NCI-H526 (cell line): ENCODE data around the gene PARD6A.
A peak's percentile ranks its signal among the peaks of the same experiment; 100 is the strongest.

Source experiments
- DNase-seq, 2 experiments: peaks; one replicate each; lab custom pipeline; 2025; lab: John Stamatoyannopoulos, UW

The PARD6A gene, protein sequence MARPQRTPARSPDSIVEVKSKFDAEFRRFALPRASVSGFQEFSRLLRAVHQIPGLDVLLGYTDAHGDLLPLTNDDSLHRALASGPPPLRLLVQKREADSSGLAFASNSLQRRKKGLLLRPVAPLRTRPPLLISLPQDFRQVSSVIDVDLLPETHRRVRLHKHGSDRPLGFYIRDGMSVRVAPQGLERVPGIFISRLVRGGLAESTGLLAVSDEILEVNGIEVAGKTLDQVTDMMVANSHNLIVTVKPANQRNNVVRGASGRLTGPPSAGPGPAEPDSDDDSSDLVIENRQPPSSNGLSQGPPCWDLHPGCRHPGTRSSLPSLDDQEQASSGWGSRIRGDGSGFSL

GRCh38 chr16:67660564-67661028, at the start of gene PARD6A:
Gene PARD6A (plus strand): TSS chr16:67660960. CDS start chr16:67661039, 79 bp downstream.
- peak; percentile 82 to 97 for DNase-seq

- peak in 1 of 2 experiments; percentile 2 for DNase-seq
Measured at GRCh38 chr16:67613808-67614207, 47.0 kb upstream of the PARD6A start.

GRCh38 chr16:67628216-67628615, 32.5 kb upstream of the PARD6A start:
- DNase-seq: no peak

DNA sequence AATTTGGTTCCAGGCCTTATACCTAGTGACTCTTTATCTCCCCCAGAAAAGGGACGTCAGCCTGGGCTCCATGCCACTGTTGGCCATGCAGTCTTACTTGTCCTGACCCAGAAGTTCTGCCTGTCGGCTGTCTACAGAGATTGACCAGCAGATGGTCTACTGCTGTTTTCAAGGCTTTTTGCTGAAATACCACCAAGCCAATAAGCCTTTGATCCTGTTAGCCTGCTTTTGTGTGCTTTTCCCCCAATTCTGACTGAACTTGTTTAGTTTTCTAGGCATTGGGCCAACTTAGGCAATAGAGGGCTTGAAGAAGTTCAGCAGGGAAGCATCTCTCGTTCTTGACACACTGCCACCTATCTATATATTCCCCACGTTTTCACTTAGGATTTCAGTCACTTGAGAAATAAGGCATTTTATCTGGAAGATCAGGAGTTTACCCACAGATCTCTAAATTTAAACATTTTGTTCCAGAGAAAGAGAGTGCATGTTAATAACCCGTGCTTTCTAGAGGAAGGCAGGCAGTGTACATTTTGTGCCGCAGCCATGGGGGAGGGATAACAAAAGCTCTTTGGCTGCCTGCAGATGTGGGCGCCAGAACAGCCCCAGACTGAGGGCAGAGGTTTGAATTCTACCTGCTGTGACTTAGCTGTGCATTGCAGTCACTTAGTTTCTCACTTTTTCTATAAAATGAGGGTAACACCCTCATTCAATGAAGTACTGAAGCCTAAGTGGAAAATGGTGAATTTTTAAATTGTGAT, 28.2 kb upstream of the PARD6A start:
- no peak for DNase-seq

DNA sequence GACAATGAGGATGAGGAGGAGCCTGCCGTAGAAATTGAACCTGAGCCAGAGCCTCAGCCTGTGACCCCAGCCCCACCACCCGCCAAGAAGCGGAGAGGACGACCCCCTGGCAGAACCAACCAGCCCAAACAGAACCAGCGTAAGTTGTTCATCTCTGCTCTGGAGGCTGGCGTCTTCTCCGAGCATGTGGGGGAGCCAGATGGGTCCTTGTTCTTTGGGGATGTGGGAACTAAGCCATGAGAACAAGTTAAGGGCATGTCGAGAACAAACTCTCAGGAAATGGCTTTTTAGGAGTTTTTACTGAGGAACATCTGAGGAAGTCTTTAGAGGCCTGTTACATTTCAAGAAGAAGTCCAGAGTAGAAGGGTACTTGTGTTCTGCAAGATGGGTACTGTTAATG, 24.0 kb upstream of the PARD6A start:
- no peak for DNase-seq

GRCh38 chr16:67637625-67638024, 23.1 kb upstream of the PARD6A start:
- DNase-seq: no peak

GRCh38 chr16:67641779-67642708, 18.7 kb upstream of the PARD6A start:
- no peak for DNase-seq

DNA sequence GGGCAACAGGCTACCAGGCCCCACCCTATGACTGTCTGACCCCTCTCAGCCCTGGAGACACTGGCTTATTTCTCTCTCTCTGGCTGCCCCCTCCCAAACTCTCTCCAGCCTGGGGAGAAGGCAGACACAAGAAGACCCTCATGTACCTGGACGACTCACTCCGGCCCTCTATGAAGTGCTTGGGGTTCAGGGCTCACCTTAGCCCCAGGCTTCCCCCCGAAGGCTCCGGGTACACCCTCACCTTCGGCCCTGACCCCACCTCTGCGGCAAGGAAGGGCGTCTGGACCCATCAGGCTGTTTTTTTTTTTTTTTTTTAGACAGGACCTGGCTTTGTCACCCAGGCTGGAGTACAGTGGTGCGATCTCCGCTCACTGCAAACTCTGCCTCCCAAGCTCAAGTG, 16.7 kb upstream of the PARD6A start:
- DNase-seq: no peak

DNA sequence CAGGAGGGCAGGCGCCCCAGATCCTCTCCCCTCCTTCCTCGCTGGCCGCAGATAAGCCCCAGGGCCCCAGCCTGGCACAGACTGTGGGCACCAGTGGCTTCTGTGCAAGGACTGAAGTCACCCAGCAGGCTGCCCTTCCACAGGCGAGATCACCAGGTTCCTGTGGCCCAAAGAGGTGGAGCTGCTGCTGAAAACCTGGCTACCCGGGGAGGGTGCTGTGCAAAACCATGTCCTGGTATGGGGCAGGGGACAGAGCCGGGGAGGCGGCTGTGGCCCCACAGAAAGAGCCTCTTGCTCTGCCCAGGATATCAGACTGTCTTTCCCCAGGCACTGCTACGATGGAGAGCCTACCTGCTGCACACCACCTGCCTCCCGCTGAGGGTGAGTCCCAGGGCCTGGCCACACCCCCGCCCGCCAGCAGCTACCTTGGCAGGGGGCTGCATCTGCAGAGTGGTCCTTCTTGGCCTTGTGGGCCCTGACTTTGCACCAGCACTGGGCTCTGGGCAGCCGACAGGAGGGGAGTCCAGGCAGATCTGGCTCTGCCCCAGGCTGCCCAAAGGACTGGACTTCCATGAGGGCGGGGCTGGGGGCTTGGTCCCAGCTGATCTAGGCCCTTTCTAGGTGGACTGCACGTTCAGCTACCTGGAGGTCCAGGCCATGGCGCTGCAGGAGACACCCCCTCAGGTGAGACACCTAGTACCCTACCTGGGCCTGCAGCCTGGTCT, 15.2 kb upstream of the PARD6A start:
- DNase-seq: no peak

DNA sequence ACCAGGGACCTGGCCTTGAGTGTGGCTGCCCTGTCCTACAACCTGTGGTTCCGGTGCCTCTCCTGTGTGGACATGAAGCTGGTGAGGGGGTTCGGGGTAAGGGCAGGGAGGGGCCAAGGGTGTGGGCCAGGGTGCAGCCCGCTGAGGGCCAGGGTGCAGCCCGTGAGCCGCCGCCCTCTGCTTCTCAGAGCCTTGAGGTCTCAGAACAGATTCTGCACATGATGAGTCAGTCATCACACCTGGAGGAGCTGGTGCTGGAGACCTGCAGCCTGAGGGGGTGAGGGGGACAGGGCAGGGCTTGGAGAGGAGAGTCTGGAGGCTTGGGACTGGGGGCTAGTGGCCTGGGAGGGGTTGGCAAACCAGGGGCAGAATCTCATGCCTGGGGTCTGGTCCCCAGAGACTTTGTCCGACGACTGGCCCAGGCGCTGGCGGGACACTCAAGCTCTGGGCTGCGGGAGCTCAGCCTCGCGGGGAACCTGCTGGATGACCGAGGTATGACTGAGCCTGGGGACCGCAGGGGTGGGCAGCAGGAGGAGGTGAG, 13.6 kb upstream of the PARD6A start:
- no peak for DNase-seq

GRCh38 chr16:67647681-67648080, 13.1 kb upstream of the PARD6A start:
- DNase-seq: no peak

DNA sequence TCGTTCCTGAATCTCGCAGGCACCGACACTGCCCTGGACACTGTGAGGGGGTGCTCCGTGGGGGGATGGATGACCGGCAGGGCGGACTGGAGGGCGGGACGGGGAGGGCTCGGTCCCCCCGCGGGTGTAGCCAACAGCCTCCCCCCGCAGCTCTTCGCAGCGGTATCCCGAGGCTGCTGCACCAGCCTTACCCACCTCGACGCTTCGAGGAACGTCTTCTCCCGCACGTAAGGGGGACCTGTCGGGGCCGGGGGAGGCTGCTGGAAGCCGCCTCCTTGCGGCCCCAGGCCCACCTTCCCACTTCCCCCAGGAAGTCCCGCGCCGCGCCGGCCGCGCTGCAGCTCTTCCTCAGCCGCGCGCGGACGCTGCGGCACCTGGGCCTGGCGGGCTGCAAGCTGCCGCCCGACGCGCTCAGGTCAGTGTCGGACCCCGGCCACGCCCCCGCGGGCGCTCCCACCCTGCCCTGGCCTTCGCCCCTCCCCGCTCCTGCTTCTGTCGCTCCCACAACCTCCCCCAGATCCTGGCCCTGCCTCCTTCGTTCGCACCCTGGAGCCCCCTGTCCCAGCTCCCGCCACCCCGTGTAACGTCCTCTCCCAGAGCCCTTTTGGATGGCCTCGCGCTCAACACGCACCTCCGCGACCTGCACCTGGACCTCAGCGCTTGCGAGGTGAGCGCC, 12.5 kb upstream of the PARD6A start:
- no peak for DNase-seq

DNA sequence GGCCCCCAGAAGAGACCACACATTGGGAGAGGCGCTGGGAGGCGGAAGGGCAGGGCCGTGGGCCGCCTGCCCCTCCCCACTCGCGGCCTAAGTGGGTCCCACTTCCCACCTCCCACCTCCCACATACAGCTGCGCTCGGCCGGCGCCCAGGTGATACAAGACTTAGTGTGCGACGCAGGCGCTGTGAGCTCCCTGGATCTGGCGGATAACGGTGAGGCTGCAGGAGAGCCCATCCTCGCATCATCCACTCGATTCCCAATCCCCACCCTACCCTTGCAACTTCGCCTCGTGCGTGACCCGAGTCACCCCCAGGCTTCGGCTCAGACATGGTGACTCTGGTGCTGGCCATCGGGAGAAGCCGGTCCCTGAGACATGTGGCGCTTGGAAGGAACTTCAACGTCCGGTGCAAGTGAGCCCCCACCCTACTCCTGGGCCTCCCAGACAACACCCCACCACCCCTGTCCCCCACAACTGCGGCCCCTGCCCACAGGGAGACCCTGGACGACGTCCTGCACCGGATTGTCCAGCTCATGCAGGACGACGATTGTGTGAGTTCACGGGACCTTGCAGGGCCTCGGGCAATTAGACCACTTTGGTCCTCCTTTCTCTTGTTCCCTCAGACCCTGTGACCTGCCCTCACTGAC, 11.9 kb upstream of the PARD6A start:
- DNase-seq: no peak

GRCh38 chr16:67649494-67649931, 11.2 kb upstream of the PARD6A start:
- DNase-seq: no peak

DNA sequence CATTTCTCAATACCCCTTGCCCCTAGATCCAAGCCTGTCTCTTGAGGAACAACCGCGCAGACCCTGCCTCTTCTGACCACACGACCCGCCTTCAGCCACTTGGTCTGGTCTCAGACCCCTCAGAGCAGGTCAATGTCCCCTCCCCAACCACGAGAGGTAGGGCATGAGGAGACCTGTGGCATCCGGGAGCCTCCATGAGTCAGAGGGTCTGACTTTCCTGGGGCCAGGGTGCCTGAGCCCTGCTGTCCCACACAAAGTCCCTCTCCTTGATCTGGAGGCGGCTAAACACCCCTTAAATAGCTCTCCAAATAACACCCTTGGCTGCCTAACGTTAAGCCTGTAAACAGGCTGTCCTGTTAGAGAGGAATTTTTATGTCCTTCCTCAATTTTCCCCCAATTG, 10.7 kb upstream of the PARD6A start:
- no peak for DNase-seq

GRCh38 chr16:67651039-67651438, 9.7 kb upstream of the PARD6A start:
- no peak for DNase-seq

- no peak for DNase-seq
Measured at GRCh38 chr16:67651847-67652246, 8.9 kb upstream of the PARD6A start.

DNA sequence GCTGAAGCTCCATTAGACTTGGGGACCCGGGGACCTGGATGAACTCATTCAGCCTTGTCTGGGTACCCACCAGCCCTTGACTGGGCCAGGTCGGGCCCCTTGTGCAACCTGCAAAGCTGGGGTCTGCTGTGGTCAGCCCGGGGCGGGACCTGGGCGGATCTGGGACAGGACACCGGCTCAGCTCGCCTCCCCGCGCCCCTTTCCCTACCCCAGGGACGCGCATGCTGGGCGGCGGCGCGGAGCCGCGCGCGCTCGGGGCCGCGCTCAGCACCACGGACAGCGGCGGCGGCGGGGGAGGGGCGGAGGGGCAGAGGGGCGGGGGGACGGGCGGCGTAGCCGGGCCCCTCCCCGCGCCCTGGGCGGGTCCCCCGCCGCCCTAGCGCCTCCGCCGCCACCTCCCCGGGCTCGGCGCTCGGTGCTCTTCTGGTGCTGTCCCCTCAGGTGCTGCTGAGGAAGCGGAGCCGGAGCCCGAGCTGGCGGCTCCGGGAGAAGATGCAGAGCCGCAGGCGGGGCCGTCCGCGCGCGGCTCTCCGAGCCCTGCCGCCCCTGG, 8.1 kb upstream of the PARD6A start:
- DNase-seq: peak in 1 of 2 experiments; percentile 61

DNA sequence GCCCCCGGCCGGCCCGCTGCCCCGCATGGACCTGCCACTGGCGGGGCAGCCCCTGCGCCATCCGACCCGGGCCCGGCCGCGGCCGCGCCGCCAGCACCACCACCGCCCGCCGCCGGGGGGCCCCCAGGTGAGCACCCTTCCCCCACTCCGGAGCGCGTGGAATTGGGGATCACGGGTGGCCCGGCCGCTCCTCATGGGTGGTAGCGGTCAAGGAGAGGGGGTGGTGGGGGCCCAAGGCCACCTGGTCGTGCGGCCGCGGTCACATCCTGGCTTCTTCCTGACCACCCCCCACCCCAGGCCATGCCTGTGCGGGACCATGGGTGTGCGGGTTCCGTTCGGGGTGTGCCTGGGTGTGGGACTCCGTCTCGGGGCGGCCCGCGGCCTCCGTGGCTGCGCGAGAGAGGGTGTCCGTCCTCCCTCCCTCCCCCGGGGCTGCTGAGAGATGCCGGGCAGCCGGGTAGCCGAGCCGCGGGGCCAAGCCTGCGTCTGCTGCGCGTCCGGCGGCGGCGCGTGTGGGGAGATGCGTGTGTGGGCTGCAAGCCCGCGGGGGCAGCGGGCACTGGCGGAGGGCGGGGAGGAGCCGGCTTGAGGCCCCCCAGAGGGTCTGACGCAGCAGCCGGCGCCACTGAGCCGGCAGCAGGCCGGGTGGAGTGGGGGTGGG, 7.5 kb upstream of the PARD6A start:
- DNase-seq: peak in 1 of 2 experiments; percentile 33
